GM12878 (cell line): ENCODE data around the gene PDCD11. TPM values are rescaled to one million over a fixed set of nuclear protein-coding genes. Genes with fewer than 3 reads are reported as not detected.

ENCODE experiments used
- ATAC-seq: fragments of 200-7000 bp; cut with Tn5 transposase; 3 replicates; pipeline ENCODE4 v1.9.1; 2020; ENCODE audit warnings: mild to moderate bottlenecking, moderate library complexity
- BruUV-seq: library from RNA; stranded (reverse); fragments of 400-500 nt; replicated peaks from 2 replicates; lab custom pipeline; 2021; lab: Mats Ljungman, UMichigan
- CTCF ChIA-PET: fragments of 300-600 bp; sonication (Branson Sonifier 250); formaldehyde crosslinking; extraction: SDS; loops from one replicate; lab custom pipeline; 2021; ENCODE audit warnings: inconsistent platforms; lab: Yijun Ruan, JAX
- POLR2A ChIA-PET: fragments of 350-600 bp; formaldehyde crosslinking; extraction: SDS; loops from one replicate; lab custom pipeline; 2021; ENCODE audit warnings: inconsistent platforms; lab: Charles Lee
- RAD21 ChIA-PET: fragments of 300-600 bp; sonication (Branson Sonifier 250); formaldehyde crosslinking; loops from one replicate; lab custom pipeline; 2023; ENCODE audit warnings: antibody characterized with exemption; ENCODE audit not compliant: unreplicated experiment; lab: Charles Lee
- SMC1A ChIA-PET: fragments of 300-600 bp; sonication (Branson Sonifier 250); formaldehyde crosslinking; loops from one replicate; lab custom pipeline; 2023; ENCODE audit not compliant: unreplicated experiment, uncharacterized antibody; lab: Charles Lee
- DNase-seq: peaks from one replicate; pipeline ENCODE4 v3.0.0-alpha.2; 2011; ENCODE audit warnings: low read depth, low spot score
- FAIRE-seq: peaks from 3 replicates; lab custom pipeline; 2011; peaks lifted over from hg19 to GRCh38; lab: Jason Lieb, UNC
- H2AFZ ChIP-seq: 2 replicates; pipeline ENCODE4 v1.6.0; 2011; ENCODE audit warnings: low read depth, low read length, control low read depth; ENCODE audit not compliant: control insufficient read depth
- H3K27ac ChIP-seq: 2 replicates; pipeline ENCODE4 v1.5.1; 2011; ENCODE audit warnings: control low read depth; ENCODE audit not compliant: control insufficient read depth, insufficient read depth
- H3K27me3 ChIP-seq, 2 experiments: replicated peaks in 1 of 2; 2 replicates each; pipeline versions ENCODE4 v1.6.0 to v1.6.1; 2011; ENCODE audit warnings: low read length in 1 of 2; ENCODE audit not compliant: control insufficient read depth in 2 of 2, insufficient read depth in 2 of 2
- H3K36me3 ChIP-seq, 2 experiments: 2 replicates each; pipeline ENCODE4 v1.5.1; 2011; ENCODE audit warnings: low read length in 1 of 2; ENCODE audit not compliant: control insufficient read depth in 2 of 2, insufficient read depth in 2 of 2
- H3K4me1 ChIP-seq: 2 replicates; pipeline ENCODE4 v1.6.1; 2011; ENCODE audit warnings: mild to moderate bottlenecking, low read length, moderate library complexity, mixed read lengths; ENCODE audit not compliant: control insufficient read depth, insufficient read depth
- H3K4me2 ChIP-seq: 2 replicates; pipeline ENCODE4 v1.6.0; 2011; ENCODE audit warnings: control low read depth; ENCODE audit not compliant: control insufficient read depth, insufficient read depth
- H3K4me3 ChIP-seq: fragments of 200-600 bp; sonication (generic); 2 replicates; pipeline ENCODE4 v1.5.1; 2016
- H3K79me2 ChIP-seq: 2 replicates; pipeline ENCODE4 v1.6.0; 2011; ENCODE audit warnings: low read length; ENCODE audit not compliant: control insufficient read depth, insufficient read depth
- H3K9ac ChIP-seq: 2 replicates; pipeline ENCODE4 v1.8.0; 2011; ENCODE audit warnings: low read length, control low read depth, mixed read lengths; ENCODE audit not compliant: control insufficient read depth, insufficient read depth
- H3K9me3 ChIP-seq: replicated peaks from 3 replicates; pipeline ENCODE4 v1.5.1; 2011; ENCODE audit warnings: mild to moderate bottlenecking, low read length; ENCODE audit not compliant: control insufficient read depth, insufficient read depth
- H4K20me1 ChIP-seq: 2 replicates; pipeline ENCODE4 v1.6.0; 2011; ENCODE audit not compliant: control insufficient read depth, insufficient read depth
- HCFC1 ChIP-seq: fragments of 150-350 bp; IDR thresholded peaks from 2 replicates; pipeline ENCODE4 v1.6.1; 2014; ENCODE audit warnings: low read length
- IRF3 ChIP-seq: fragments of 450-650 bp; IDR thresholded peaks from 2 replicates; pipeline ENCODE4 v1.6.1; 2014; ENCODE audit warnings: mild to moderate bottlenecking
- KLF5 ChIP-seq: fragments of 450-650 bp; IDR thresholded peaks from 2 replicates; pipeline ENCODE4 v1.6.1; 2014; ENCODE audit warnings: mild to moderate bottlenecking; ENCODE audit not compliant: partially characterized antibody
- MEF2A ChIP-seq: IDR thresholded peaks from 2 replicates; pipeline ENCODE4 v1.6.1; 2011; ENCODE audit warnings: low read depth, mild to moderate bottlenecking, low read length, moderate library complexity; ENCODE audit not compliant: insufficient read depth
- MLLT1 ChIP-seq: fragments of 450-650 bp; IDR thresholded peaks from 2 replicates; pipeline ENCODE4 v1.6.1; 2016; ENCODE audit warnings: mild to moderate bottlenecking
- MXI1 ChIP-seq: fragments of 150-350 bp; IDR thresholded peaks from 2 replicates; pipeline ENCODE4 v1.6.1; 2011; ENCODE audit warnings: low read depth, mild to moderate bottlenecking, inconsistent platforms, low read length, improper control_type of control experiment
- NBN ChIP-seq: fragments of 450-650 bp; IDR thresholded peaks from 2 replicates; pipeline ENCODE4 v1.6.1; 2016
- NFYB ChIP-seq: IDR thresholded peaks from 2 replicates; pipeline ENCODE4 v1.6.1; 2011; ENCODE audit warnings: low read depth, mild to moderate bottlenecking, low read length, improper control_type of control experiment, moderate library complexity; ENCODE audit not compliant: insufficient read depth
- NR2F1 ChIP-seq: fragments of 450-650 bp; conservative IDR thresholded peaks from 2 replicates; pipeline ENCODE4 v1.6.1; 2017; ENCODE audit warnings: mild to moderate bottlenecking
- SRF ChIP-seq, 2 experiments: IDR thresholded peaks; 2 replicates each; pipeline ENCODE4 v1.6.1; 2011; ENCODE audit warnings: low read depth in 2 of 2, low read length in 2 of 2, mild to moderate bottlenecking in 1 of 2, moderate library complexity in 1 of 2
- ZBTB40 ChIP-seq: fragments of 450-650 bp; IDR thresholded peaks from 2 replicates; pipeline ENCODE4 v1.6.1; 2016; ENCODE audit warnings: mild to moderate bottlenecking, moderate library complexity, borderline replicate concordance
- WGBS: methylation state at CpG from one replicate; pipeline ENCODE4 v1.1.6; 2016; ENCODE audit warnings: low lambda C conversion rate; ENCODE audit not compliant: insufficient replicate concordance, insufficient coverage; ENCODE audit errors: missing lambda C conversion rate; 5-methylcytosine and 5-hydroxymethylcytosine counted together
- in situ Hi-C: fragments of 300-500 bp; cut with MboI; formaldehyde crosslinking; loops from 9 replicates; pipeline ENCODE4 v1.14.3; 2018; ENCODE audit warnings: mixed read lengths
- intact Hi-C: fragments of 100-400 bp; cut with micrococcal nuclease; formaldehyde crosslinking; loops from one replicate; pipeline ENCODE4 v1.14.2; 2022; ENCODE audit not compliant: unreplicated experiment
- polyA plus RNA-seq, 11 experiments: library from polyadenylated mRNA; depleted of rRNA in 4 of 11; unstranded in 6 of 11; stranded (reverse) in 5 of 11; fragments of >200 nt; fragmentation: Nextera tagmentation in 4 of 11; fragmentation: Illumina TruSeq in 1 of 11; extraction: Ambion mirVana in 4 of 11; extraction: Trizol in 1 of 11; gene quantifications; 1 replicate in 1 of 11; 2 replicates in 10 of 11; pipeline versions ENCODE4 v1.2.1 to v1.2.3, GENCODE V29; 2011 to 2016; ENCODE audit warnings: inconsistent platforms in 2 of 11, missing spikeins in 2 of 11, low read depth in 1 of 11
- total RNA-seq, 4 experiments: library from RNA; depleted of rRNA in 3 of 4; stranded (reverse); fragments of >200 nt in 3 of 4; fragmentation: Illumina TruSeq in 1 of 4; extraction: Trizol in 1 of 4; gene quantifications; 2 replicates each; pipeline versions ENCODE4 v1.2.1 to v1.2.3, GENCODE V29; 2013 to 2021
- TF ChIP-seq, protein P1 (sequence below): fragments of 450-650 bp; IDR thresholded peaks from 2 replicates; pipeline ENCODE4 v1.6.1; 2017; ENCODE audit warnings: mild to moderate bottlenecking, moderate library complexity

Gene PDCD11
- total and polyA plus RNA-seq, 10 of the 15 experiments (the other 5 are each of a cell fraction or from before 2014, with no cell fraction given), result 13.9 to 69.7 (median 44.8) TPM

DNA sequence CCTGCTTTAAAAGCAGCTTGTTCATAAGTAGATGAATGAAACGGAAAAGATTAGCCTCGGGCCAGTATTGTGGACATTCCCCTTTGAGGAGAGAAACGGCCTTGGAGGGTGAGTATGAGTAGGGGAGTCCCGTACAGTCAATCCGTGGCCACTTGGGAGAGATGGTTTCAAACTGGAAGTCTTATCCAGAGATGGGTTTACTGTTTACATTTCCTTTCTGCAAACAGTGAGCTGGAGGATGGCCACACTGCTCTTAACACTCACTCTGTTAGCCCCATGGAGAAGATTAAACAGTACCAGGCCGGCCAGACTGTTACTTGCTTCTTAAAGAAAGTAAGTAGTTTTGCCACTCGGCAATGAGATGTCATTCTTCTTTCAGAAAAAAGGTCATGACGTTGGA lies 35.5 kb downstream of the PDCD11 start:
- ChIA-PET POLR2A (no interaction called here), CTCF (interaction anchor here (1.1 kb wide), 1 partner anchor 54 kb away, joined by 5 read pairs; no protein-coding TSS in a partner anchor), SMC1A (no interaction called here), RAD21 (no interaction called here)
- WGBS, result 56% methylated on average over 8 of the region's 8 CpGs
- intact Hi-C loops, result no loop called here
- Histone ChIP-seq H3K4me3 (no peak overlapping the region), H3K27ac (no peak overlapping the region), H2AFZ (no peak overlapping the region), H3K9ac (no peak overlapping the region), H3K27me3 (no peaks in the 10 kb centered on the region), H3K9me3 (no peaks in the 10 kb centered on the region), H3K4me1 (no peaks in the 10 kb centered on the region), H3K4me2 (no peak overlapping the region), H3K79me2 (no peaks in the 10 kb centered on the region), H3K36me3 (peaks cover 17 to 46% of the 10 kb centered on the region in 2 experiments), H4K20me1 (no peaks in the 10 kb centered on the region)
- BruUV-seq, result no TSS peak
- in situ Hi-C loops, result no loop called here
- FAIRE-seq, result no peak
- TF ChIP-seq HCFC1, result no peak
- TF ChIP-seq MLLT1, result no peak
- no peak for TF ChIP-seq IRF3
- TF ChIP-seq ZBTB40, result no peak
- TF ChIP-seq NFYB, result no peak
- no peak for TF ChIP-seq MEF2A
- no peak for TF ChIP-seq SRF (IDR thresholded peaks at IDR 0.05; ENCODE audit: low read depth in 2 of 2, low read length in 2 of 2)
- TF ChIP-seq NBN, result no peak
- no peak for TF ChIP-seq NR2F1
- TF ChIP-seq MXI1, result no peak
- TF ChIP-seq, protein P1, sequence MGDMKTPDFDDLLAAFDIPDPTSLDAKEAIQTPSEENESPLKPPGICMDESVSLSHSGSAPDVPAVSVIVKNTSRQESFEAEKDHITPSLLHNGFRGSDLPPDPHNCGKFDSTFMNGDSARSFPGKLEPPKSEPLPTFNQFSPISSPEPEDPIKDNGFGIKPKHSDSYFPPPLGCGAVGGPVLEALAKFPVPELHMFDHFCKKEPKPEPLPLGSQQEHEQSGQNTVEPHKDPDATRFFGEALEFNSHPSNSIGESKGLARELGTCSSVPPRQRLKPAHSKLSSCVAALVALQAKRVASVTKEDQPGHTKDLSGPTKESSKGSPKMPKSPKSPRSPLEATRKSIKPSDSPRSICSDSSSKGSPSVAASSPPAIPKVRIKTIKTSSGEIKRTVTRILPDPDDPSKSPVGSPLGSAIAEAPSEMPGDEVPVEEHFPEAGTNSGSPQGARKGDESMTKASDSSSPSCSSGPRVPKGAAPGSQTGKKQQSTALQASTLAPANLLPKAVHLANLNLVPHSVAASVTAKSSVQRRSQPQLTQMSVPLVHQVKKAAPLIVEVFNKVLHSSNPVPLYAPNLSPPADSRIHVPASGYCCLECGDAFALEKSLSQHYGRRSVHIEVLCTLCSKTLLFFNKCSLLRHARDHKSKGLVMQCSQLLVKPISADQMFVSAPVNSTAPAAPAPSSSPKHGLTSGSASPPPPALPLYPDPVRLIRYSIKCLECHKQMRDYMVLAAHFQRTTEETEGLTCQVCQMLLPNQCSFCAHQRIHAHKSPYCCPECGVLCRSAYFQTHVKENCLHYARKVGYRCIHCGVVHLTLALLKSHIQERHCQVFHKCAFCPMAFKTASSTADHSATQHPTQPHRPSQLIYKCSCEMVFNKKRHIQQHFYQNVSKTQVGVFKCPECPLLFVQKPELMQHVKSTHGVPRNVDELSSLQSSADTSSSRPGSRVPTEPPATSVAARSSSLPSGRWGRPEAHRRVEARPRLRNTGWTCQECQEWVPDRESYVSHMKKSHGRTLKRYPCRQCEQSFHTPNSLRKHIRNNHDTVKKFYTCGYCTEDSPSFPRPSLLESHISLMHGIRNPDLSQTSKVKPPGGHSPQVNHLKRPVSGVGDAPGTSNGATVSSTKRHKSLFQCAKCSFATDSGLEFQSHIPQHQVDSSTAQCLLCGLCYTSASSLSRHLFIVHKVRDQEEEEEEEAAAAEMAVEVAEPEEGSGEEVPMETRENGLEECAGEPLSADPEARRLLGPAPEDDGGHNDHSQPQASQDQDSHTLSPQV, result no peak
- no peak for TF ChIP-seq KLF5
- no peak for ATAC-seq
- DNase-seq, result no peak
